Choroid plexus epithelial cell (primary cell): Measurements from ENCODE around the gene OLR1.
A peak's percentile ranks its signal among the peaks of the same experiment; 100 is the strongest.
"Not testable (repeated sequence)": the region's sequence is repeated elsewhere in the genome, so short reads cannot be mapped to it uniquely, and the experiment has no call there.

Experiments
- DNase-seq: peaks from one replicate; pipeline ENCODE4 v3.0.0-alpha.2; 2010; ENCODE audit warnings: low read depth
- H3K4me3 ChIP-seq: 2 replicates; pipeline ENCODE4 v1.5.1; 2011; ENCODE audit warnings: low read depth, mild to moderate bottlenecking, control low read depth, low read length, moderate library complexity
- TF ChIP-seq, protein P1 (sequence below): conservative IDR thresholded peaks from 2 replicates; pipeline ENCODE4 v1.5.1; 2011; ENCODE audit warnings: low read depth, mild to moderate bottlenecking, control low read depth, inconsistent platforms, low read length, moderate library complexity

OLR1 gene

DNA sequence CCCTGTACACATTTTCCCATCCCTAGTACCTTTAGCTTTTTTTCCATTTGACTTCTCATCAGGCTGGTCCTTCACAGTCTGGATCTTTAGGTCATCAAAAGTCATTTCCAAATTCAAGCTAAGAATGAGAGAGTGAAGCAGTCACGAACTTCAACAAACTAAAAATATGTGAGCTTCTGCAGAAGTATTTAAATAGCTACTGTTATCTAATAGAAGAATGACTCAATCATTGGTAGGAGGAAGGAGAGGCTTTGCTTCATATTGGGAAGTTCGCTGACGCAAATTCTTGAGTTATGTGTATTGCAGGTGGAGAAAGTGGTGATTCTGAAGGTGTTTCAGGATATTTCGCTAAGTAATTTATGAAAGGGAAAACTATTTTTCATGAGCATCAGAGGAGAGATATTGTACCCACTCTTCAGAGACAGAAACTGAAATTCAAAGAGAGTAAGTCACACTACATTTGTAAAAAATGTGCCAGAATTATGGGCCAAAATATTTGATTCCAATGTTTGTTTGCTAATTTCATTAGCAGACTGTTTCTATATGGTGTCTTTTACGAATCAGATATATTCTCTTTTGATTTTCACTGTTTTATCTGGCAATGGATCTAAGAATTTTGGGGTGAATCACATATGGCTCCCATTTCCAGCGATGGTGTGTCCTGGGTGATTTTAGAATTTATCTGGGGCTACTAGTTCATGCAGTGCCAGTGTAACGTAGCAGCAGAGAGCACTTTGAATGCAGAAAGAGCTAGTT is at the start of gene OLR1:
TSS of gene OLR1 (minus strand) at position 160 of the 756 bp plus-strand sequence. CDS start at position 105, 55 bp downstream.
- TF ChIP-seq, protein P1, sequence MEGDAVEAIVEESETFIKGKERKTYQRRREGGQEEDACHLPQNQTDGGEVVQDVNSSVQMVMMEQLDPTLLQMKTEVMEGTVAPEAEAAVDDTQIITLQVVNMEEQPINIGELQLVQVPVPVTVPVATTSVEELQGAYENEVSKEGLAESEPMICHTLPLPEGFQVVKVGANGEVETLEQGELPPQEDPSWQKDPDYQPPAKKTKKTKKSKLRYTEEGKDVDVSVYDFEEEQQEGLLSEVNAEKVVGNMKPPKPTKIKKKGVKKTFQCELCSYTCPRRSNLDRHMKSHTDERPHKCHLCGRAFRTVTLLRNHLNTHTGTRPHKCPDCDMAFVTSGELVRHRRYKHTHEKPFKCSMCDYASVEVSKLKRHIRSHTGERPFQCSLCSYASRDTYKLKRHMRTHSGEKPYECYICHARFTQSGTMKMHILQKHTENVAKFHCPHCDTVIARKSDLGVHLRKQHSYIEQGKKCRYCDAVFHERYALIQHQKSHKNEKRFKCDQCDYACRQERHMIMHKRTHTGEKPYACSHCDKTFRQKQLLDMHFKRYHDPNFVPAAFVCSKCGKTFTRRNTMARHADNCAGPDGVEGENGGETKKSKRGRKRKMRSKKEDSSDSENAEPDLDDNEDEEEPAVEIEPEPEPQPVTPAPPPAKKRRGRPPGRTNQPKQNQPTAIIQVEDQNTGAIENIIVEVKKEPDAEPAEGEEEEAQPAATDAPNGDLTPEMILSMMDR, result no peak
- peak; percentile 45 for DNase-seq
- H3K4me3 ChIP-seq, result no peak within 1 kb of the TSS

DNA sequence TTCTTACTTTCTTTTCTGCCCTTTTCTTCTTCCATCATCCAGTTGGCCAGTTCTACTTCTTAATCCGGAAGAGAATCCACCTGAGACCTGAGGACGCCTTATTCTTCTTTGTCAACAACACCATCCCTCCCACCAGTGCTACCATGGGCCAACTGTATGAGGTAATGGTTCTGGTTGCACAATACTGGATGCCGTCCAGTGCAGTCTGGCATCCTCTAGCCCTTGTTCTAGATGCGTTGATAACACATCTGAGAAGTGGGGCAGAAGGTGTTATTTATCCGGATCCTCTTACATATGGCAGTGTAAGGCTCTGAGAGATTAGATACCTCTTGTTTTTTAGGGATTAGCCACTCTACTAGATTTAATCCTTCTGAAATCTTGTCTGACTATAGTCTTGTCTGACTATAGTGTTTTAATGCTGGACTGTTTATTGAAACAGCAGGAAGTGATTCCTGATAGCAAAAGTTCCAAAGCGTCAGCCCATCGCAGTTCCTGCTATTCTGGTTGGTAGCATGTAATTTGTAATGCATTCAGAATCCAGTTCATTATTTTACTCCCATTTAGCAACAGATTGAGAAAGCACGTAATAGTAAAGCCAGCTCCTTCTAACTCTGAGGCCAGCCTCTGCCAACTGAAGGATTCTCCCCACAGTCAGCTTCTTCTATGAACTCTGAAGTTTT is 48.6 kb upstream of the OLR1 start:
- TF ChIP-seq, protein P1, result no peak
- peak; percentile 90 for DNase-seq
- no peak overlapping the region for H3K4me3 ChIP-seq

DNA sequence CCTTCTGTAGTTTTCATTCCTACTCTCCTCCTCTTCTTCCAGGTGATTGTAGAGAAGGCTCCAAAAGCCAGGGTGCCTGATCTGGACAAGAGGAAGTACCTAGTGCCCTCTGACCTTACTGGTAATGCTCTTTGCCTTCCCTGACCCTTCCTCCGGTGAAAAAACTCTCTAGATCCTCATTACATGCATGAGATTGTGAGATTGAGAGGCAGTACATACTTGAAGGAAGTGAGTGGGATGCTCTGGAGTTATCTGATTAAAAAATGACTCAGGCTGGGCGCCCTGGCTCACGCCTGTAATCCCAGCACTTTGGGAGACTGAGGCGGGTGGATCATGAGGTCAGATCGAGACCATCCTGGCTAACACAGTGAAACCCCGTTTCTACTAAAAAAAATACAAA is 46.1 kb upstream of the OLR1 start:
- H3K4me3 ChIP-seq, result no peak overlapping the region
- TF ChIP-seq, protein P1, result no peak
- no peak for DNase-seq

DNA sequence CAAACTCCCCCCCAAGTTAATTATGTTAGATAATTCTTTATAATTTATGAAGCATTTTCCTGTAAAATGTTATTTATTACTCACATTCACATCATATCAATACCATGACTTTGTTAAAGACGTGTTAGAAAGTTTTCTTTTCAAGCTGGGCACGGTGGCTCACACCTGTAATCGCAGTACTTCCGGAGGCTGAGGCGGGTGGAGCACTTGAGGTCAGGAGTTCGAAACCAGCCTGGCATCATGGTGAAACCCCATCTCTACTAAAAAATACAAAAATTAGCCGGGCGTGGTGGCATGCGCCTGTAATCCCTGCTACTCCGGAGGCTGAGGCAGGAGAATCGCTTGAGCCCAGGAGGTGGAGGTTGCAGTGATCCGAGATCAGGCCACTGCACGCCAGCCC is 44.0 kb upstream of the OLR1 start:
- H3K4me3 ChIP-seq, DNase-seq: not testable (repeated sequence)

DNA sequence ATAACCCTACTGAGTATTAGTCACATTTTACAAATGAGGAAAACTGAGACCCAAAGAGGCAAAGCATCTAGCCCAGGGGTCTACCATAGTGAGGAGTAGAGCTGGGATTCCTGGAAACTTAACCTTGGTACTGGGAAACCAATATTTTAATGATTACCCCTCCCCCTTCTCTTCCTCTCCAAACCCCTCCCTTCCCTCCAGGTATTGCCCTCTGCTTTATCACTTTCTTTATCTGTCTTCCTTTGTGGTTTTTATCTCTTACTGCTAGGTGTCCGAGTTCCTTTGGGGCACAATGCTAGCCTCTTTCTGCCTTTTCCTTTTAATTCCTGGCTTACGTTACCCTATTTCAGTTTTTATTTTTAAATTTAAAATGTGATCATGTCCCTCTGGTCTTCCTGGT is 43.5 kb upstream of the OLR1 start:
- H3K4me3 ChIP-seq, result peak overlapping the region; percentile 97
- TF ChIP-seq, protein P1, result no peak
- no peak for DNase-seq

DNA sequence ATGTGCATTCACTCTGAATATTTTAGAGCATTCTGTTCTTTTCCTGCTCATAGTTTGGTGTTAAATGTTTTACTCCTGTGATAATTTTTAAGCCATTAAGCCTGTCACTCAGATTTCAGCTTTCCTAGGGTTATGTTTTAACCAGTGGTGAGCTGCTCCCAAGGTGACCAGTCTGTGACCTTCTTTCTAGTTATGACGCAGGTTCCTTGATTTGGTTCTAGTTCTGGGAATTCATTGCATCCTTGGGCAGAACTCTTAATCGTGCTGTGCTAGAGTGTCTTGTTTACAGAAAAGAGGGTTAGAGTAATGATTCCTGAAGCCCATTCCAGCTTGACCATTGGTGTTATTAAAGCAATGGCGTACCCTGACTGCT is 42.9 kb upstream of the OLR1 start:
- H3K4me3 ChIP-seq, result peak overlapping the region; percentile 97
- TF ChIP-seq, protein P1, result no peak
- DNase-seq, result peak; percentile 60

DNA sequence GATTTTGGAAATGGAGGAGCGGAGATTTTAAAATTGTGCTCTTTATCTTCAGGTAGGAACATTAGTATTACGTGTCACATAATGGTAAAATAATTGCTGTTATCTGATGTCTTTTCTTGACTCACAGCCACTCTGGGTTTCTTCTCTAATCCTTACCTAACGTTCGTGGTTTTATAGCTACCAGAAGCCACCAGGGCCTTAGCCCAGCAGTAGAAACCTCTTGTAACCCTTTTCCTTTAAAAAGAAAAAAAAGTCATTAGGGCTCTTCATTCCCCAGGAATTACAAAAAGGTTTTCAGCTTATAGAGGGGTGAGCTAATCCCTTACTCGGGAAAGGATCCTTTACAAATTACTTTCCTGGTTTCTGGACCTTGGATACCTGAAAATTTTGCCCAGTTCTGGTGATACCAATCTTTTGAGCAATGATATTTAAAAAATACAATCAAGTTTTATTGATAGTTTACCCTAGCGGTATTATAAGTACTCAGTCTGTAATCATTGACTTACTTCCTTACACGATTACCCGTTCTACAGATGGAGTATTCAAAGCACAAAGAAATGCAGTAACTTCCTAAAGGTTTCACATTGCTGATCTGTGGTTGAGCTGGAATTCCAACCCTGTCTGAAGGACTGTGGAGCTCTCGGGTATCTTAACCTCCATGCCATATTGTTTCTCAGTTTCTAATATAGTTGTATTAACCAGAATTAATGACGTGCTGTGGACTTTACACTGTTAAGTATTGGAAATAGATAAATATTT is 42.4 kb upstream of the OLR1 start:
- peak; percentile 90 for DNase-seq
- peak overlapping the region; percentile 97 for H3K4me3 ChIP-seq
- TF ChIP-seq, protein P1, result no peak
